Measurements from ENCODE around the gene APBA1.

The APBA1 gene

DNA sequence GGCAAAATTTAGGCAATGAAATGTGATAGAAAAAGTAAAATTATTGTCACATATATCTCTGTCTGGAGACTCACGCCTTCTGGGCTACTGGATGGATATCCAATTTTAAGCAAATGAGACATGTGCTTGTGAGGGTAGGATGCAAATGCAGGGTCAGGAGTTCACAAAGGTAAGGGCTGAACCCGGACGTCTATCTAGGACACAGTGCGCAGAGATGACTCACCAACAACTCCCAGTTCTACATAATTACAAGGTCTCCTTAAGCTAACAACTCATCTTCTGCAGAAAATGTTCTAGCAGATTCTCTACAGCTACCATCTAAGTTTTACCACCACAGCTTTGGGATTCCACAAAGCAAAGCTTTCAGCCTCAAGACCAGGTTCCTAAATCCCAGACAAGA is 186.7 kb downstream of the APBA1 start:
- H3K27me3 Mint-ChIP-seq = peaks cover 2% of the 10 kb centered on the region
- H3K9me3 Mint-ChIP-seq (ENCODE audit: low read depth) = no peaks in the 10 kb centered on the region
- no peaks in the 10 kb centered on the region for H3K36me3 Mint-ChIP-seq
- H3K27ac Mint-ChIP-seq = no peak overlapping the region
- no peaks in the 10 kb centered on the region for H3K4me1 Mint-ChIP-seq (ENCODE audit: low read depth)
- no peak overlapping the region for H3K4me3 Mint-ChIP-seq

DNA sequence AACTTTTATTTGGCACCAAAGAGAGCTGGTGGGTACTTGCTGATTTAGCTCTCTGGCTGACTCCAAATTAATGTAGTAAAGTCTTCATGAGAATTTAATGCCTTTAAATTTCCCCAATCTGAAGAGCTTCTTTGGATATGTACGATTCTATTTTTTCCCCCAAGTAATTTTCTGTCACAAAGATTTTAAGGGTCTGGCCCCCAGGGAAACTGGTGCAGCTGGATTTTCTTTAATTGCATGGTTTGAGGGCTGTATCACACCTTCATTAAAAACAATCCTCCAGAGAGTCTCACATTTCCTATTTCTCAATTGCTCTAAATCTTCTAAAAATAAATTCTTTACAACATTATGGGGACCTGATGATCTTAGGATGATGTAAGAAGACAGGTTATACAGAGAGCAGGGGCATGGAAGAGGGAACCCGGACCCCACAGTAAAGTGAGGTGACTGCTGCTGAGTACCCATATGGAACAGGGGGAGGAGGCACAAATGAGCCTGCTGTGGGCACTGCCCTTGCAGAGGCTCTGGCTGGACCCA is 188.2 kb downstream of the APBA1 start:
- Mint-ChIP-seq H3K4me1 (ENCODE audit: low read depth) (no peaks in the 10 kb centered on the region), H3K36me3 (no peaks in the 10 kb centered on the region), H3K9me3 (ENCODE audit: low read depth) (no peaks in the 10 kb centered on the region)

DNA sequence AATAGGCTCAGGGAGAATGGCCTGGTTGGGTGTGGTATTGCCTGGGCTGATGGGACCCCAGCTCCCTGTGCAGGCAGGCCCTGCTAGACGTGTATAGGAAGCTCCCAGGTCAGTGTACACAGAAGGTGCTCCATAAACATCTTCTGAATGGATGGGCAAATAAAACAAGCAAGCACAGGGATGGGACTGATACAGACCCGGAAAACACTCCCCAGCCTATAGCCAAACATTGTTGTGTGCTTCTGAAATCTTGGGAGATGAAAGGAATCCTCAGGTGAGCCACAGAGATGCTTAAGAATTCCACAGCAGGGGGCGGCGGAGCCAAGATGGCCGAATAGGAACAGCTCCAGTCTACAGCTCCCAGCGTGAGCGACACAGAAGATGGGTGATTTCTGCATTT is 195.4 kb downstream of the APBA1 start:
- Mint-ChIP-seq H3K36me3 (peaks cover 2% of the 10 kb centered on the region), H3K4me3 (no peak overlapping the region), H3K27ac (no peak overlapping the region), H3K4me1 (ENCODE audit: low read depth) (peaks cover 22% of the 10 kb centered on the region), H3K9me3 (ENCODE audit: low read depth) (no peaks in the 10 kb centered on the region), H3K27me3 (peaks cover 4% of the 10 kb centered on the region)

More for the DNA sequence above, 188.2 kb downstream of the APBA1 start:
- H3K4me3 Mint-ChIP-seq = no peak overlapping the region
- peaks cover 2% of the 10 kb centered on the region for H3K27me3 Mint-ChIP-seq
- H3K27ac Mint-ChIP-seq = no peak overlapping the region

DNA sequence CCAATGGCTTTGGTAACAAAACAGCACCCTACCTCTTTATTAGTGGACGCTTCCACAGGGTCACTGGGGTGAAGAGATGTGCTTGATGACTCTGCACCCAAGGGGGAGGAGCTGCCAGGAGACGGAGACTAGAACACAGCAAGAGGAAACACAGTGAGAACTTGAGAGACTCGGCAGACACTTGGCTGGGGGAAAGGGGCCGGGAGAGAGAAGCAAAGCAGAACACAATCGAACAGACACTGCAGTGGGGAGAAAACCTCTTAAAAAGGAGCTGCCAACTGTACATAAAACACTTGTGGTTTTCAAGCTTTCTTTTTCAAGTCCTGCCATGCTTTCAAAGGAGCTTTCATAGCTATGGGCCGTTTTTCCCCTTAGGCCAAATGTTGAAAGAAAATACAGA is 196.2 kb downstream of the APBA1 start:
- H3K36me3 Mint-ChIP-seq = peaks cover 2% of the 10 kb centered on the region
- H3K4me3 Mint-ChIP-seq = no peak overlapping the region
- H3K27me3 Mint-ChIP-seq = peaks cover 4% of the 10 kb centered on the region
- no peak overlapping the region for H3K27ac Mint-ChIP-seq
- no peaks in the 10 kb centered on the region for H3K9me3 Mint-ChIP-seq (ENCODE audit: low read depth)
- H3K4me1 Mint-ChIP-seq (ENCODE audit: low read depth) = peaks cover 22% of the 10 kb centered on the region

DNA sequence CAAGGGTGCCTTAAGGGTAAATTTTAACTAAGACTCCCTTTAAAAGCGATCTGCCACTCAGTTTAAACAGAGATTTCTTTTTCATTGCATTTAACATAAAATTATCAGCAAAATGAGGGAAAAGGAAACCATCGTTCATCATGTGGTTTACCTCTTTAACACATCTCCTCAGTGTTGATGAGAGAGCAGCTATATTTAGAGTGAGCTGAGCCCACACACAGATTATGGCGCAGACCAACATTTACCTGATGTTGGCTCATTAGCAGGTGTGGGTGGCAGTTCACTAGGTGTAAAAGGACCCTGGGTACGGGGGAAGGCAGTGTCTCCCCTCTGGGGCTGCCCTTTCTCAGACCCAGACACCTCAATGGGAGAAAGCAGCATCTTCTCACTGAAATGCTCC is 197.3 kb downstream of the APBA1 start:
- peaks cover 2% of the 10 kb centered on the region for H3K36me3 Mint-ChIP-seq
- no peak overlapping the region for H3K27ac Mint-ChIP-seq
- no peak overlapping the region for H3K4me3 Mint-ChIP-seq
- no peaks in the 10 kb centered on the region for H3K9me3 Mint-ChIP-seq (ENCODE audit: low read depth)
- peaks cover 22% of the 10 kb centered on the region for H3K4me1 Mint-ChIP-seq (ENCODE audit: low read depth)
- H3K27me3 Mint-ChIP-seq = peaks cover 4% of the 10 kb centered on the region

DNA sequence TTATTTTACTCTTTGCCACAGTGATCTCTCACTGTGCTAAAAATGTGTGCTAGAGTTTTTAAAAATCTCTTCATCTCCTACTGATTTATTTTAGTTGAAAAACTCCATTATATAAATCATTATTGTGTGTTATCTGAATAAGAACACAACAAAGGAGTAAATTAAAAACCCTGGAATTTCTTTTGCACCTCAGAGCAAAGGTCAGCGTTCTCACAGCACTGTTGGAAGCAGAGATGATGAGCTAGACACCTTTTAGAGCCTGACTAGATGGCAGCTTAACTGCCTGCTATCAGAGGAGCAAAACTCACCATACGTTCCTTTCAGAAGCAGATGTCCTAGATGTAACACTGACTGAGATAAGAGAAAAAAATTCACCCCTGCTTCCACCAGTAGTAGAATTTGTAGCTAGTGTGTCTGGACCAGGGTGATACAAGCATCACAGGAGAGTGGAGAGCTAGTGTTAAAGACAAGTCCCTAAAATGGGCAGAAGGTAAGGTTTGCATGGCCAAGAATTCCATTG is 200.0 kb downstream of the APBA1 start:
- no peak overlapping the region for H3K4me3 Mint-ChIP-seq
- peaks cover 4% of the 10 kb centered on the region for H3K27me3 Mint-ChIP-seq

DNA sequence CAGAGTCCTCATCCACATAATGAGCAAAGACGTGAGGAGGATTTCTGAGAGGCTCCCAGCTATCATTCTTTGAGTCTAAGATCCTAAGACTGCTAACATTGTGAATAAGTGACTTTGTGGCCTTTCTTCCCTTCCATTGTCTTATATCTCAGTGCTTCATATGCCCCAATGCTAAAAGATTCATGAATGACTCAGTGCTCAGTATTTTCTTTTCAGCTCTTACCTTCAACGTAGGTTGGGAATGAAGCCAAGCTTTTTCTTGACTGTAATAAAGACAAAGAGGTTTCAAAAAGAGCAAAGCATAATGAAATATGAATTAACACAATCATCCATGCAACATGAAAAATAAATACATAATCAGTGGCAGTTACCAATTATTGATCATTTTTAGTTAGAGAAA is 200.7 kb downstream of the APBA1 start:
- H3K4me1 Mint-ChIP-seq (ENCODE audit: low read depth) = peaks cover 21% of the 10 kb centered on the region
- H3K27ac Mint-ChIP-seq = no peak overlapping the region
- H3K9me3 Mint-ChIP-seq (ENCODE audit: low read depth) = no peaks in the 10 kb centered on the region
- no peak overlapping the region for H3K4me3 Mint-ChIP-seq
- H3K36me3 Mint-ChIP-seq = no peaks in the 10 kb centered on the region
- H3K27me3 Mint-ChIP-seq = peaks cover 4% of the 10 kb centered on the region

More for the DNA sequence above, 200.0 kb downstream of the APBA1 start:
- H3K36me3 Mint-ChIP-seq = peaks cover 2% of the 10 kb centered on the region
- H3K27ac Mint-ChIP-seq = no peak overlapping the region
- peaks cover 22% of the 10 kb centered on the region for H3K4me1 Mint-ChIP-seq (ENCODE audit: low read depth)
- no peaks in the 10 kb centered on the region for H3K9me3 Mint-ChIP-seq (ENCODE audit: low read depth)

DNA sequence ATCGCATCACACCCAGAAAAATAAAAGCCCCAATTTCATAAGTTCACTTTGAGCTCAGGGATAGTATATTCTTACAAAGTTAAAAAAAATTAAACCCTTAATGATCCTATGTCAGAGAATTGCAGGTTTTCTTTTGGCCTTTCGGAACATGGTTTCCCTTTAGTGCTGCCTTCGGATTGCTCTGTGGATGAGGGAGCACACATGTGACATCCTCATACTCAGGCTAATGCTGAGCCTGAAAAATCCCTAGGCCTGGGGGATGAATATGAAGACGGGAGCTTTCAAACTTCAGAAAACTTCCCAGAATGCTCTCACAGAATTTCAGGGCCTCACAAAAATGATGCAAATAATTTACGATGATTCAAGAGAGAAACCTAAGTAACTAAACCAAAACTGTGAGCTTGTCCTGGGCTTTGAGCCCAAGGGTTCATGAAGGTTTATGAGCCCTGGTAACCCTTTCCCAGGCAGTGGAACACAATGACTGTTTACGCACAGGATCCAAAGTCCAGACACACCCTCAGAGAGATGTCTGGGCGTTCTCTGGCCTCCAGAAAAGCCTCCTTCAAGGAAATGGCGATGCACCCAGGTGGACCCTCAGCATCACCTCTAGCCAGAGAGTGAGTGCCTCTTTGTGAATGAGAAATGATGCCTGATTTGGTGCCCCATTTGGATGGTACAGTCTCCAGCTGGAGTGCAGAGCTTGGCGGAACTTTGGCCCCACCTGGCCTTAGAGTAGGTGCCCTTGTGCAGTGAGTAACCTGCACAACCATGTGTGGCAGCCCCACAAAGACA is 201.8 kb downstream of the APBA1 start:
- peaks cover 12% of the 10 kb centered on the region for H3K4me1 Mint-ChIP-seq (ENCODE audit: low read depth)
- H3K4me3 Mint-ChIP-seq = no peak overlapping the region
- no peaks in the 10 kb centered on the region for H3K9me3 Mint-ChIP-seq (ENCODE audit: low read depth)
- no peaks in the 10 kb centered on the region for H3K36me3 Mint-ChIP-seq
- no peak overlapping the region for H3K27ac Mint-ChIP-seq
- H3K27me3 Mint-ChIP-seq = peaks cover 3% of the 10 kb centered on the region

DNA sequence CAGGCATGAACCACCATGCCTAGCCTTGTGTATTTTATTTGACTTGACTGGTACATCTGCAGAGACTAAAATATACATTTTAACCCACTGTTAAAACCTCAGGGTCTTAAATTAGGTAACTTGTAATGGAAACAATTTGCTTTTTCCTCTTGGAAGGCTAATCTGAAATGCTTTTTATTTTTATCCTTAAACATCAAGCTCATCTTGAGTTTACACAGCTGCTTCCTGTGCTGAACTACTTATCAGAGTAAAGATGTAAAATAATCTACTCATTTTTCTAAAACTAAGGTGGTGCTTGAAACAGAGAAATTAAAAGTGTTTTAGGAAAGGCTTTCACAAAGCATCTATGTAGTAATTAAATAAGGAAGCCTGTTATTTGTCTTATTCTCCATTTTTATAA is 203.0 kb downstream of the APBA1 start:
- Mint-ChIP-seq H3K9me3 (ENCODE audit: low read depth) (no peaks in the 10 kb centered on the region), H3K27me3 (peaks cover 3% of the 10 kb centered on the region), H3K36me3 (no peaks in the 10 kb centered on the region), H3K4me3 (no peak overlapping the region), H3K4me1 (ENCODE audit: low read depth) (no peaks in the 10 kb centered on the region), H3K27ac (no peak overlapping the region)

DNA sequence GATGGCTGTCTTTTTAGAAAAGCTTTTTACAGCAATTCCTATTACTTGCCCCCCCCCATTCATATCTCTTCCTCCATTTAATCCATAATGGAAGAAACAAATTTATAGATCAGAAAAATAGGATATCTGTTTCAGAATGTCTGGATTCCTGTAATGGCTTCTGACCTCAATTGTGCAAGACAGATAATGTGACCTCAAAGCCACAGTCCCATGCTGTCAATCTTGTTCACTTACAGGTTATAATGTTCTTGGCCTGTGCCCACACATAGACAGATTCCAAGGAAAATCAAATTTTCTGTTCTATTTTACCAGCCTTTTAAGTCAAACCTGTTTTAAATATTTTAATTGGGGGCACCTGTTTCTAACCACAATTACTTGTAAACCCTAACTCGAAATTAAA is 203.8 kb downstream of the APBA1 start:
- Mint-ChIP-seq H3K27ac (no peak overlapping the region), H3K4me1 (ENCODE audit: low read depth) (no peaks in the 10 kb centered on the region), H3K9me3 (ENCODE audit: low read depth) (no peaks in the 10 kb centered on the region)

DNA sequence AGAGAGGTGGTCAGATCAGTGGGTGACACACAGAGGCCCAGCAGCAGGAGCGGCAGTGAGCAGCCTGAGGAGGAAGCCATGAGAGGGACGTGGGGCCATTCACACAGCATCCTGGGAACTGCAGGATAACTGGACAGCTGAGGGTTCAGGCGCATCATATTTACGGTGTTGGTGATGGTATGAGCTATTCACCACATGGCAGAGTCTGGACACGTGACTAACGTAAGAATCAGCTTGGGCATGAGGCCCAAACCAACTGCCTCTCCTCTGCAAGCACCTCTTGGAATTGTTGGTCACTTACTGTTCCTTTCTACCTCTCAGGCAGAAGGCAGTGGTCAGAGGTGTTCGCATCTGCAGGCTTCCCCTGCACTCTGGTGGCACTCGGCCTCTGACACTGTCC is 206.0 kb downstream of the APBA1 start:
- Mint-ChIP-seq H3K27me3 (peaks cover 2% of the 10 kb centered on the region), H3K4me3 (no peak overlapping the region)

More for the DNA sequence above, 203.8 kb downstream of the APBA1 start:
- H3K4me3 Mint-ChIP-seq = no peak overlapping the region
- H3K36me3 Mint-ChIP-seq = no peaks in the 10 kb centered on the region
- H3K27me3 Mint-ChIP-seq = peaks cover 4% of the 10 kb centered on the region

DNA sequence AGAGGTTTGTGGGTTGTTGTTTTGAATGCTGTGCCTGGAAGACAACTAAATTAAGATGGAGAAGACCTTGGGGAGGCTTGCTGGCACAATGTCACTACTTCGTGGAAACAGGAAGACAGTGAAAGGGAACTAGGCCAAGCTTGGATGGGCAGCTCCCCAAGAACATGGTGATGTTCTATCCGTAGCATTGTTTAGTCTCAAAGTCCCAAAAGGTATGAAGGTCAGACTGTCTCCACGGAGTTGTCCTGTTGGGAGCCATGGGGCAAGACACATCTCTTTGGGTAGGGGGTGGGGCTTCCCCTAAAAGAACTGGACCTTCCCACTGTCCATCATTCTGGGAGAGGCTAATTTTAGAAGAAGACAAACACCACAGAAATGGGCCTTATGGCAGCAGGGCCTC is 206.7 kb downstream of the APBA1 start:
- Mint-ChIP-seq H3K36me3 (no peaks in the 10 kb centered on the region), H3K9me3 (ENCODE audit: low read depth) (no peaks in the 10 kb centered on the region), H3K27ac (no peak overlapping the region), H3K4me1 (ENCODE audit: low read depth) (no peaks in the 10 kb centered on the region), H3K4me3 (no peak overlapping the region), H3K27me3 (peaks cover 2% of the 10 kb centered on the region)

More for the DNA sequence above, 206.0 kb downstream of the APBA1 start:
- Mint-ChIP-seq H3K4me1 (ENCODE audit: low read depth) (no peaks in the 10 kb centered on the region), H3K27ac (no peak overlapping the region), H3K9me3 (ENCODE audit: low read depth) (no peaks in the 10 kb centered on the region), H3K36me3 (no peaks in the 10 kb centered on the region)

DNA sequence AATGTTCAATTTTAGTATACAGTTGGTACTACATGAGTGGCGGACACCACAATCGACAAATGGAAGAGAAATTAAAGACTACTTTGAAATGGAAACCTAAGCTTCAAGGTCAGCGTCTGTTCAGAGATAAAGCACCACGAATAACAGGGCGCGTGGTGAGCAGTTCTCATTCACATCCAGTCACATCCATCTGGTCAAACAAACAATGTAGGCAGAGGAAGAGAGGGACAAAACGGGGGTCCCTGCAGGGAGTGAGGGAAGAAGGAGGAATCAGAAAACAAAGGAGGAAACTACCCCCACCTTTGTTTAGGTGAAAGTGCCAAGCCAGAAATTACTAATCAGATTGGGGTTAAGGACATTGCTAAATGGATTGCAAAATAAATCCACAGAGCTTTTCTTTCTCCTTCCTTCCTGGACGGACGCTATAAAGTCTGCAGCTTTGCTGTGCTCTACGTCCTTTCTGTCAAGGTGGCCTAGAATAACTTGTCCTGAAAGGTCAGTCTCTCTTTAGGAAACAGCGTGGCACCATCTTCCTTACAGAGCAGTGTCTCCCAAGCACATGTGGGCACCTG is 208.6 kb downstream of the APBA1 start:
- H3K27me3 Mint-ChIP-seq = peaks cover 2% of the 10 kb centered on the region
- no peaks in the 10 kb centered on the region for H3K9me3 Mint-ChIP-seq (ENCODE audit: low read depth)
- no peak overlapping the region for H3K27ac Mint-ChIP-seq
- H3K4me3 Mint-ChIP-seq = no peak overlapping the region
- no peaks in the 10 kb centered on the region for H3K4me1 Mint-ChIP-seq (ENCODE audit: low read depth)
- H3K36me3 Mint-ChIP-seq = no peaks in the 10 kb centered on the region

DNA sequence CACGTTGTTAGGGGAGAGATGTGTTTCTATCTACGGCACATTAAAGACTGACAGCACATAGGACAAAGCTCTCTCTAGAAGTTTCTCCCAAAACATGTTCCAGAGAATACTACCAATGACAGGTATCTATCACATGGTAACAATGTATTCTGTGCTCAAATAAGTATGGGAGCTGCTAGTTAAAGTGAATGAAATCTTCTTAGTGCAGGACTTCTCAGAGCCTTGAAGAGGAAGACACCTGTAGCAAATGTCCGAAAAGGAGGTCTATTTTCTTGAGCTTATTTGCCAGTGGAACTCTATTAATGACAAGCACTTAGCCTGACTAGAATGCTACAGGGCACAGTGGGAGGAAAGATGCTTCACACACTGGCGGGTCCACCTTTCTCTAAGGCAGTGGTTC is 209.8 kb downstream of the APBA1 start:
- no peaks in the 10 kb centered on the region for H3K9me3 Mint-ChIP-seq (ENCODE audit: low read depth)
- H3K36me3 Mint-ChIP-seq = no peaks in the 10 kb centered on the region
- H3K4me1 Mint-ChIP-seq (ENCODE audit: low read depth) = no peaks in the 10 kb centered on the region
- H3K27me3 Mint-ChIP-seq = peaks cover 2% of the 10 kb centered on the region
- H3K27ac Mint-ChIP-seq = no peak overlapping the region
- H3K4me3 Mint-ChIP-seq = no peak overlapping the region

DNA sequence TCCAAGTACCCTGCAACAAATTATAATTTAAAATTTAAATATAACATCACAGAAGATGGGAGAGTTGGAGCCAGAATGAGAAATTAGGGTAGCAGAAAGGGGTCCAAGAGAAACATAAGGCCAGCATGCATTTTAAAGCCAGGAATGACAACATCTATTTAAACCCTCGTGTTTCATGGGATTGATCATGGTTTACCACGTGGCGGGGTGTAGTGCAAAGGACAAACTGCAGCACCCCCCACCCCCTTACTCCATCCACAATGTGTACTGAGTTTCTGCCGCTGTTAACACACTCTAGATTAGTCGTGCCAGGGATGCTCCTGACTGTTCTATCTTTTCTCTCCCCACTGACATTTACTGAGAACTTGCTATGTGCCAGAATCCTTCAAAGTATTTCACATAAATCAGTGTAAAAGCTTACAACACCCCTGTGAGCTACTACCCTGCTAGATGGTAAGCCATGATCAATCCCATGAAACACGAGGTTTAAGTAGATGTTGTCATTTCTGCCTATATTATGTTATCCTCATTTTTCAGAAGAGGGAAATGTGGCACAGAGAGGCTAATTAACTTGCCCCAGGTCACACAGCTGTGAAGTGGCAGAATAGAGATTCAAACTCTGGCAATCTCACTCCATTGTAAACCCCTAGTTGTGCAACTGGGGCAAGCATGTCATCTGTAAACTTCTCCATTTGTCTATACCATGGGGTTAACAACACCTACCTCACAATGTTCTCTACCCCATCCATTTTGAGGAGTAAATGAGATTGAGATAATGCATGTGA is 210.9 kb downstream of the APBA1 start:
- Mint-ChIP-seq H3K27ac (no peak overlapping the region), H3K36me3 (no peaks in the 10 kb centered on the region), H3K4me1 (ENCODE audit: low read depth) (no peaks in the 10 kb centered on the region), H3K27me3 (peaks cover 2% of the 10 kb centered on the region), H3K9me3 (ENCODE audit: low read depth) (no peaks in the 10 kb centered on the region), H3K4me3 (no peak overlapping the region)

Data from activated naive CD8-positive, alpha-beta T cell (primary cell).